Measurements from ENCODE around the gene KIFC1.
"Not testable (repeated sequence)": the region's sequence is repeated elsewhere in the genome, so short reads cannot be mapped to it uniquely, and the experiment has no call there.

KIFC1 gene, protein sequence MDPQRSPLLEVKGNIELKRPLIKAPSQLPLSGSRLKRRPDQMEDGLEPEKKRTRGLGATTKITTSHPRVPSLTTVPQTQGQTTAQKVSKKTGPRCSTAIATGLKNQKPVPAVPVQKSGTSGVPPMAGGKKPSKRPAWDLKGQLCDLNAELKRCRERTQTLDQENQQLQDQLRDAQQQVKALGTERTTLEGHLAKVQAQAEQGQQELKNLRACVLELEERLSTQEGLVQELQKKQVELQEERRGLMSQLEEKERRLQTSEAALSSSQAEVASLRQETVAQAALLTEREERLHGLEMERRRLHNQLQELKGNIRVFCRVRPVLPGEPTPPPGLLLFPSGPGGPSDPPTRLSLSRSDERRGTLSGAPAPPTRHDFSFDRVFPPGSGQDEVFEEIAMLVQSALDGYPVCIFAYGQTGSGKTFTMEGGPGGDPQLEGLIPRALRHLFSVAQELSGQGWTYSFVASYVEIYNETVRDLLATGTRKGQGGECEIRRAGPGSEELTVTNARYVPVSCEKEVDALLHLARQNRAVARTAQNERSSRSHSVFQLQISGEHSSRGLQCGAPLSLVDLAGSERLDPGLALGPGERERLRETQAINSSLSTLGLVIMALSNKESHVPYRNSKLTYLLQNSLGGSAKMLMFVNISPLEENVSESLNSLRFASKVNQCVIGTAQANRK

DNA sequence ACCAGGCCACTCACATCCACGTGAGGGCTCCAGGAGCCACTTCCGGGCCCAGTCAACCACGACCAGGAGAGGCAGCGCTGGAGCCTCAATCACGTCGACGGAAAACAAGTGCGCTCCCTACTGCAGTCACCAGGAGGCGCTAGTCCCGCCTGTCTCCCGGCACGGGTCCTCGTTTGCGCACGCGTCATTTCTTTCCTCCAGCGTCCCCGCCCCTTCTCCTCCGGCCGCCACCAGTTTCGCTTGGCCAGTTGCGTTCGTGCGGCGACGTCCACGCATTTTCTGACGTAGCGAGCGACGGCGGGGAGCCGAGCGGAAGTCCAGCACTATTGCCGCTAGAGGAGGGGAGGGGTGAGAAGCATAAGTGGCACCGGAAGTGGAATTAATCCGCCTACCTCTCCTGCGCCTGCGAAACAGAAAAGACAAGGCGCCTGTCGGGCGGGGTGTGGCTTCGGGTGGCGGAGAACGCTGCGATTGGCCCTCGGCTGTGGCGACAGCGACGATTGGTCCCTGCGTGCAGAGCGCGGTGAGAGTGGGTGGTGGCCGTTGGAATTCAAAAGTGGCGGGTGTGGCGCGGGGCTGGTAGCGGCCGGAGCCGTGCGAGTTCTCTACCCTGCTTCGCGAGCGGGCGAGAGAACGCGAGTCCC, at the start of gene KIFC1:
Gene KIFC1, plus strand, starts transcription at position 546 of the 644 bp plus-strand sequence. CDS start 163 bp downstream, outside the sequence.
- peak; percentile 98 for DNase-seq (ENCODE audit: low read depth)

DNA sequence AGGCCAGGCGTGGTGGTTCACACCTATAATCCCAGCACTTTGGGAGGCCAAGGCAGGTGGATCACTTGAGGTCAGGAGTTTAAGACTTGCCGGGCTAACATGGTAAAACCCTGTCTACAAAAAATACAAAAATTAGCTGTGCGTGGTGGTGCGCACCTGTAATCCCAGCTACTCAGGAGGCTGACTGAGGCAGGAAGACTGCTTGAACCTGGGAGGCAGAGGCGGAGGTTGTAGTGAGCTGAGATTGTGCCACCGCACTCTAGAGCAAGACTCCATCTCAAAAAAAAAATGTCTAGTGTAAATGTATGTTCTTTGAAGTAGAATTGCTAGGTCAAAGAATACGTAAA, 48.0 kb upstream of the KIFC1 start:
- not testable (repeated sequence) for DNase-seq (ENCODE audit: low read depth)

DNA sequence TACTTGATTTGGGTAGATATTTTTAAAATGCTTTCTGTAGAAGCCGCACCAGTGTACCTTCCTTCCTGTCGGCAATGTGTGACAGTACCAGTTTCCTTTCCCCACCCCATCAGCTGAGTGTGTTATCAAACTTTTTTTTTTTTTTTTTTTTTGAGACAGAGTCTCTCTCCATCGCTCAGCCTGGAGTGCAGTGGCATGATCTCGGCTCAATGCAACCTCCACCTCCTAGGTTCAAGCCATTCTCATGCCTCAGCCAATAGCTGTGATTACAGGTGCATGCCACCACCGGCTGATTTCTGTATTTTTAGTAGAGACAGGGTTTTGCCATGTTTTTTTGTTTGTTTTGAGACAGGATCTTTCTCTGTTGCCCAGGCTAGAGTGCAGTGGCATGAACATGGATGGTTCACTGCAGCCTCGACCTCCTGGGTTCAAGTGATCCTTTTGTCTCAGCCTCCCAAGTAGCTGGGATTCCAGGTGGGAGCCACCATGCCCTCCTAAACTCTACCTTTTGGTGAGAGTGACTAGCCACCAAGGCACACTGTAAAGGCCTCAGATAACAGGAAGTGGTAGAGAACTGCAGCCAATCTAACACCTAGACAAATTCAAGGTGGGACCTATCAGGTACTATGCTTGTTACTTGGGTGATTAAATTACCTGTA, 47.5 kb upstream of the KIFC1 start:
- DNase-seq (ENCODE audit: low read depth) = no peak

DNA sequence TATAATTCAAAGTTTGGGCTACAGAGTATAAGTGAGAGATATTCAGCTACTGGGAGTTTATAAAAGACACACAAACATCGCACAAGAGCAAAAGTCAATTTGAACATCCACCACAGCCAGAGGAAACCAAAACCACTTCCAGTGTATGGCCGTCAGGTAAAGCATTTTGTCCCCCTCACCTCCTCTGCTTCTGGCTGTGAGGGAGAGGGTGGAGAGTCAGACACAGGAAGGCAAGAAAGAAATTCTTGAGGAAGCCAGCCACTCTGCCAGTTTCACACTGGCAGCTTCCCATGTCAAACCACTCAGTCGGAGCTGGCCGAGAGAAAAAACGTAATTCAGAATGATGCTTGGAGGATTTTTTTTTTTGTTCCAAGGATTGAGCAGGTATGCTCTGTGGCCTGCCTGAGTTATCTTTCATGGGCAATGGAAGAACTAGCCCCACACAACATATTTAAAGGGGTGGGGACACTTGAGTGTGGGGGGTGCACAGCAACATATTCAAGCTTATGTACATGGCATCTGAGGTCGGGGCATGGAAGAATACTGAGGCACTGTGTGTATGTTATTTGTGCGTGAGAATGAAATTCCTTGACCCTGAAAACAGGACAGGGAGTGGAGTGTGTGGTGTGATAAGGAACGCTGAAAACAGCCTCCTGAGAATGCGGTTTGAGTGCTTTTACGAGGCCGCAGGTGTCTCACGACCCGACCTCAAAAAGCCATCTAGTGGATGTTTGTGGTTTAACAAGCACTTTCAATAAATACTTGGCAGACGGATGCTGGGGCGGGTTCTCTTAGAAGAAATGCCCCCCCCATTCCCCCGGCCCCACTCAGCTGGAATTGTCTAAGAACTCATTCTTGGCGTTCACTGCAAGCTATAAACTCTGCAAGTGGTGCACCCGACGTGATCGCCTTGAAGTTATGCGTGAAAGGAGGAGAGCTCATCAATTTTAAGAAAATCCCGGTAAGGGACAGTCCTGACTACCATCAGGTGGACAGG, 46.6 kb upstream of the KIFC1 start:
- peak; percentile 37 for DNase-seq (ENCODE audit: low read depth)

DNA sequence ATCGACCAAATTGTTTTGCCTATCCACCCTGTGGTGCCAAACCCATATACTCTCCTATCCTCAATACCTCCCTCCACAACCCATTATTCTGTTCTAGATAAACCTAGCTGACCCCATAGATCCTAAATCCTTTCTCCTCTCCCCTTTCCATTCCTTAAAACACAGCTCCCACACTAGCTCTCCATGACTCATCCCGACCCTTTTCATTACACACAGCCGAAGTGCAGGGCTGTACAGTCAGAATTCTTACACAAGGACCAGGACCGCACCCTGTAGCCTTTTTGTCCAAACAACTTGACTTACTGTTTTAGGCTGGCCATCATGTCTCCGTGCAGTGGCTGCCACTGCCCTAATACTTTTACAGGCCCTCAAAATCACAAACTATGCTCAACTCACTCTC, 44.7 kb upstream of the KIFC1 start:
- DNase-seq (ENCODE audit: low read depth) = not testable (repeated sequence)

DNA sequence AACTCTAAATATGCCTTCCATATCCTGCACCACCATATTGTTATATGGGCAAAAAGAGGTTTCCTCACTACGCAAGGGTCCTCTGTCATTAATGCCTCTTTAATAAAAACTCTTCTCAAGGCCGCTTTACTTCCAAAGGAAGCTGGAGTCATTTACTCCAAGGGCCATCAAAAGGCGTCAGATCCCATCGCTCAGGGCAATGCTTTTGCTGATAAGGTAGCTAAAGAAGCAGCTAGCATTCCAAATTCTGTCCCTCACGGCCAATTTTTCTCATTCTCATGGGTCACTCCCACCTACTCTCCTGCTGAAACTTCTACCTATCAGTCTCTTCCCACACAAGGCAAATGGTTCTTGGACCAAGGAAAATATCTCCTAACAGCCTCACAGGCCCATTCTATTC, 43.8 kb upstream of the KIFC1 start:
- no peak for DNase-seq (ENCODE audit: low read depth)

DNA sequence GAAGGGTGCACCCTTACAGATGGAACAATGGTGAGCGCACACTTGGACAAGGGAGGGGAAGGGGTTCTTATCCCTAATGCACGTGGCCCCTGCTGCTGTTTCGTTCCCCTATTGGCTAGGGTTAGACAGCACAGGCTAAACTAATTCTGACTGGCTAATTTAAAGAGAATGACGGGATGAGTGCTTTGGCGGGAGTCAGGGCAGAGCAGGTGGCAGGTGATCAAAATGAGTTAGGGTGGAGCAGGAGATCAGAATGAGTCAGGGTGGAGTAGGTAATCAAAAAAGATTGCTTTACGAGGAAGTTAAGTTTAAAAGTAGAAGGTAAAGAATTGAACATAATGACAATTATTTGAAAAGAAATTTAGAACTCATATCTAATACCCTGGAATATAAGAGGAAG, 35.8 kb upstream of the KIFC1 start:
- not testable (repeated sequence) for DNase-seq (ENCODE audit: low read depth)

DNA sequence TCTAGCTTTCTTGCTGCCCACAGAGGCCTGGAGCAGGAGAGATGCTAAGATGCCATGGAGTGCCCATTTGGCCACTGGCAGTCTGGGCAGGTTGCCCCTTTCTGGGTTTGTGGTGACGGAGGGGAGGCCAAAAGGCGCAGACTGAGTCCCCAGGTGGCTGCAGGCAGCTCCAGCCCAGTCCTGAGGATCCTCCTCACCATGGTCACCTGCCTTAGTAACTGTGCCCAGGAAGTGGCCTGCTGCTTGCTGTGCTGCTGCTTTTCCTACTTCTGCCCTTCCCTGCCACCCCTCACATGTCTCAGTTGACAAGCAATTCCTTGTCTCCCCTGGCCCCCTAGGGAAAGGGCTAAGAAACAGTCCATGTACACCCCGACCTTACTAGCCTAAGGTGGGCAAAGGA, 35.3 kb upstream of the KIFC1 start:
- no peak for DNase-seq (ENCODE audit: low read depth)

DNA sequence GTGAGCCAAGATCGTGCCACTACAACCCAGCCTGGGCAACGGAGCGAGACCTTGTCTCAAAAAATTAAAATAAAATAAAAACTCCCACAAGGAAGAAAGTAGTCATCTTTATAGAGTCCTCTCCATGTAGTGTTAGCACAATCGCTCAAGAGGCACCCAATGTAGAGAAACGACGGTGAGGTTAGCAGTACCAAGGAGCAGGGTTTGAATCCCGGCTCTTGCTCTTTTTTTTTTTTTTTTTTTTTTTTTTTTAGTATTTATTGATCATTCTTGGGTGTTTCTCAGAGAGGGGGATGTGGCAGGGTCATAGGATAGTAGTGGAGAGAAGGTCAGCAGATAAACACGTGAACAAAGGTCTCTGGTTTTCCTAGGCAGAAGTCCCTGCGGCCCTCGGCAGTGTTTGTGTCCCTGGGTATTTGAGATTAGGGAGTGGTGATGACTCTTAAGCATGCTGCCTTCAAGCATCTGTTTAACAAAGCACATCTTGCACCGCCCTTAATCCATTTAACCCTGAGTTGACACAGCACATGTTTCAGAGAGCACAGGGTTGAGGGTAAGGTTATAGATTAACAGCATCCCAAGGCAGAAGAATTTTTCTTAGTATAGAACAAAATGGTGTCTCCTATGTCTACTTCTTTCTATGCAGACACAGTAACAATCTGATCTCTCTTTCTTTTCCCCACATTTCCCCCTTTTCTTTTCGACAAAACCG, 34.3 kb upstream of the KIFC1 start:
- not testable (repeated sequence) for DNase-seq (ENCODE audit: low read depth)

DNA sequence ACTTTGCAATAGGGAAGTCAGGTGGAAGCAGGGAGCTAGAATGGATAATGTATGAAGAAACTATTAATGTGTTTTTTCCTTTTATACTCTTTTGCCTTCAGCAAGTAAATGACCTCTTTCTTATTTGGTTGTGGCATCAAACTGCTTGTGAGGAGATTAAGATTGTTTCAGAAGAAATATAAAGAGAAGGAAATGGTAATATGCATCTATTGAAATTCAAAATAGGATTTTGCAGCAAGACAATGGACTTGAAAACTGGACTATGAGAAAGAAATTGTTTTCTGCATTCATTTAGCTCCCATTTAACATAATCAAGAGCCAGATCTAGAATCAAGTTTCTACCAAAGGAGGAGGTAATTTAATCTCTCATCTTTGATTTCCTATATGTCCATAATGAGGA, 32.3 kb upstream of the KIFC1 start:
- DNase-seq (ENCODE audit: low read depth) = no peak

DNA sequence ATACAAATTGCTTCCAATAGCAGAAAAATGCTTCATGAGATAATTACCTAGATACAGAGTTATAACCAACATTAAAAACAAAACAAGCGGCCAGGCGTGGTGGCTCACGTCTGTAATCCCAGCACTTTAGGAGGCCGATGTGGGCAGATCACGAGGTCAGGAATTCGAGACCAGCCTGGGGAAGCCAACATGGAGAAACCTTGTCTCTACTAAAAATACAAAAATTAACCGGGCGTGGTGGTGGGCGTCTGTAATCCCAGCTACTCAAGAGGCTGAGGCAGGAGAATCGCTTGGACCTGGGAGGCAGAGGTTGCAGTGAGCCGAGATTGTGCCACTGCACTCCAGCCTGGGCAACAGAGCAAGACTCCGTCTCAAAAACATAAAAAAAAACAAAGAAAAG, 28.1 kb upstream of the KIFC1 start:
- not testable (repeated sequence) for DNase-seq (ENCODE audit: low read depth)

DNA sequence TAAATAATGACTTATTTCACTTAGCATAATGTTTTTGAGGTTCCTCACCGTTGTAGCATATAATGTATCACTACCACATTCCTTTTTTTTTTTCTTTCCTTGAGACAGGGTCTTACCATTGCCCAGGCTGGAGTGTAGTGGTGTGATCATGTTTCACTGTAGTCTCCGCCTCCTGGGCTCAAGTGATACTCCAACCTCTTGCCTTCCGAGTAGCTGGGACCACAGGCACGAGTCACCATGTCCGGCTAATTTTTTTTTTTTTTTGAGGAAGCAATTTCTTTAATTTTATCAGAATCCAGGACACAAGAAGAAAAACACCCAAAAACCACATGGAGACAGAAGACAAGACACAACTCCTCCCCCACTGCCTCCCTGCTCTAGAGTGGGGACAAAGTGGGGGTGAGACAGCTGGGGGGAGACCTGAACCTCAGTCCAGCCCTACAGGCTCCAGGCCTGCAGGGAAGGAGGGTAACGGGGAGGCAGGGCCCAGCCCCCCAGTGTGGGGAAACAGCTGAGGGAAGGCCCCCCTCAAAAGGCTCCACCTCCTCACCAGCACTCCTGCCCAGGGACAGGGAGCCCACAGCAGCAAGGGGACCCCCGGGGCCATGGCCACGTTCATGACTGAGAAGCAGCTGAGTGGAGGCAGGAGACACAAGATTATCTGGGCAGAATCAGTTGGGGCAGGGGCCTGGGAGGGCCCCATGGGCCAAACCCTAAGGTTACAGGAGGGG, 27.0 kb upstream of the KIFC1 start:
- DNase-seq (ENCODE audit: low read depth) = not testable (repeated sequence)

DNA sequence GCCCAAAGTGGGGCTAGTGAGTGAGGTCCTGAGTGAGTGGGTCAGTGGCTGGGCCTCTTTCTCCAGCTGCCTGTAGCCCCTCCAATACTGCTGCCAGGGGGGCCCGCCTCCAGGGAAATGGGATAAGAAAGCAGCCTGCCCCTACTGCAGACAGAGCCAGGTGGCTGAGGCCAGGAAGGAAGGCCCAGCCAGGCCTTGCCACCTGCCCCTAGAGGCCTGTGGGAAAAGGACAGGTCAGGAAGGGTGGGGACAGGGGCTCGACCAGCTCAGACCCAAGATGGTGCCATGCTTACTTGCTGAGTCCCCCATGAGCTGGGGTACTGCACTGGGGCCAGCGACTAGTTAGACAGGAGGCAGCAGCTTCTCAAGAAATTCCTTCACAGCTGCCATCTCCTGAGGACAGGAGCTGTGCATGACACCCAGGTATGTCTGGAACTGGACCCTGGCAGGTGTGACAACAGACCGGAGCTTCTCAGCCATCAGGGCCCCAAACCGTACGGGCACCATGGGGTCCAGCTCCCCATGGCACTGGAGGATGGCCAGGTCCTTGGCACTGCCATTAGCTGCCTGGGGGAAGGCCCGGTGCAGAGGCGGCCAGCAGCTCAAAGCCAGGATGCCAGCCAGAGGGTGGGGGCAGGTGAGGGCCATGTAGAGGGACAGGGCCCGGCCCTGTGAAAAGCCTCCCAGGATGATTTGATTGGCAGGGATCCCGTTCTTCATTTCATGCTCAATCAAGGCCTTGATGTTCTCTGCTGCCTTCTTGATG, 26.2 kb upstream of the KIFC1 start:
- not testable (repeated sequence) for DNase-seq (ENCODE audit: low read depth)

DNA sequence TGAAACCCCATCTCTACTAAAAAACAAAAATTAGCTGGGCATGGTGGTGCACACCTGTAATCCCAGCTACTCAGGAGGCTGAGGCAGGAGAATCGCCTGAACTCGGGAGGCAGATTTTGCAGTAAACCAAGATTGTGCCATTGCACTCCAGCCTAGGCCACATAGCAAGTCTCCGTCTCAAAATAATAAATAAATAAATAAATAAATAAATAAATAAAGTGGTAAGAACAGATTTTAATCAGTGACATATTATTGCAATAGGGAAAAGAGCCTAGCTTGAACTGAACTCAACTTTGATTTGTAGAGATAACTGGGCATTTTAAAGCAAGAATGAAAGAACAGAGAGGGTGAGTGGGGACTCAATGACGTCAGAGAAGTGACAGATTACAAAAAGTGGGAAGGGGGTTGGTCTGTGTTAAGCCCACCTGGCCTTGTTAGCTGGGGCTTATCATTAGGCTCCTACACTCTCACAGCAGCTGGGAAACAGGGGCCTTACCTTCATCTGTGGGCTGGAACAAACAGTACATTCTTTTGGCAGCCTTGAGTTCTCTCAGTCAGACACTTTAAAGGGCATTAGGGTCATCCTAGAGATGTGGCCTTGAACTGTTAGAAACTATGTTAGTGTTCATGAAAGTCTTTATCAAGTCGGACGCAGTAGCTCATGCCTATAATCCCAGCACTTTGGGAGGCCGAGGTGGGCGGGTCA, 24.5 kb upstream of the KIFC1 start:
- no peak for DNase-seq (ENCODE audit: low read depth)

DNA sequence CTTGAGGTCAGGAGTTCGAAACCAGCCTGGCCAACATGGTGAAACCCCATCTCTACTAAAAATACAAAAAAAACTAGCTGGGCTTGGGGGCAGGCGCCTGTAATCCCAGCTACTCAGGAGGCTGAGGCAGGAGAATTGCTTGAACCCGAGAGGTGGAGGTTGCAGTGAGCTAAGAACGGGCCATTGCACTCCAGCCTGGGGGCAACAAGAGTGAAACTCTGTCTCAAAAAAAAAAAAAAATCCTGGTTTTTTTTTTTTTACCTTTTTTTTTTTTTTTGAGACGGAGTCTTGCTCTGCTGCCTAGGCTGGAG, 24.0 kb upstream of the KIFC1 start:
- not testable (repeated sequence) for DNase-seq (ENCODE audit: low read depth)

DNA sequence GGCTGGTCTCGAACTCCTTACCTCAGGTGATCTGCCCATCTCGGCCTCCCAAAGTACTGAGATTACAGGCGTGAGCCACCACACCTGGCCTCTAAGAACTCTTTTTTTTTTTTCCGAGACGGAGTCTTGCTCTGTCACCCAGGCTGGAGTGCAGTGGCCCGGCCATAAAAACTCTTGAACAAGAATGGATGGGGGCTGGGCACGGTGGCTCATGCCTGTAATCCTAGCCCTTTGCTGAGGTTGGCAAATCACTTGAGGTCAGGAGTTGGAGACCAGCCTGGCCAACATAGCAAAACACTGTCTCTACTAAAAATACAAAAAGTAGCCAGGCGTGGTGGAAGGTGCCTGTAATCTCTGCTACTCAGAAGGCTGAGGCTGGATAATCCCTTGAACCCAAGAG, 19.7 kb upstream of the KIFC1 start:
- DNase-seq (ENCODE audit: low read depth) = not testable (repeated sequence)

DNA sequence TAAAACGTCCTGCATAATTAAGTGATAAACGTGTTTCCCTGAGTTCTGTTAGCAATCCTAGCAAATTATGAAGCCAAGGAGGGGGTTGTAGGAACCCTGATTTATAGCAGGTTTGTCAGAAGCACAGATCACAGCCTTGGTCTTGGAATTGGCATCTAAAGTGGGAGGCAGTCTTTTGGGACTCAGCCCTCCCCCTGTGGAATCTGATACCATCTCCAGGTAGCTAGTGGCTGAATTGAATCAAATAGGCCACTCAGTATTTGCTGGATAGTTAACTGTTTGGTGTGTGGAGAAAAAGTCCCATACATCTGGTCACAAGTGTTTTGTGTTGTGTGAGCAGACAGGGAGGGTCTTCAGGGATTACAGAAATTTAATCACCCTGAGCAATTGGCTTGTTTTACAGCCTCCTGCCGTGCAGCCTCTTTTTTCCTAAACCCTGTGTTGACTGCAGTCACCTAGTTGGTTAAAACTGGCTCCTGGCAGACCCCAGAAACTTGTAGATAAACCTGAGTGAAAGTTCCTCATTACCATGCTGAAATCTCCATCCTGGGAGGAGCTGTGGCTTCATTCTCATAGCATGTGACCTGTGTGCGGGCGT, 19.0 kb upstream of the KIFC1 start:
- DNase-seq (ENCODE audit: low read depth) = no peak
